Gastroesophageal sphincter (tissue), 3 donors: ENCODE results near the gene SYNPR.

ENCODE experiments used
- EP300 ChIP-seq: sonication (generic); formaldehyde crosslinking; IDR thresholded peaks from one replicate; pipeline ENCODE4 v1.6.1; 2017; ENCODE audit warnings: antibody characterized with exemption, mild to moderate bottlenecking
- POLR2A ChIP-seq, 2 donors: fragments of 450-650 bp; IDR thresholded peaks; one replicate each; pipeline ENCODE4 v1.6.1; 2017; ENCODE audit warnings: antibody characterized with exemption in 2 of 2, mild to moderate bottlenecking in 2 of 2, moderate library complexity in 1 of 2
- POLR2AphosphoS5 ChIP-seq: sonication (generic); formaldehyde crosslinking; IDR thresholded peaks from one replicate; pipeline ENCODE4 v1.6.1; 2017; ENCODE audit warnings: antibody characterized with exemption
- TF ChIP-seq, protein P1 (sequence below), 4 experiments: fragments of 200-600 bp in 2 of 4; fragments of 450-650 bp in 2 of 4; sonication (generic) in 1 of 4; IDR thresholded peaks; one replicate each; pipeline ENCODE4 v1.5.1; 2017 to 2019; ENCODE audit warnings: antibody characterized with exemption in 4 of 4, mild to moderate bottlenecking in 2 of 4, moderate library complexity in 2 of 4

- TF ChIP-seq POLR2A (IDR thresholded peaks at IDR 0.05) (no peak), POLR2AphosphoS5 (no peak), EP300 (no peak)
- TF ChIP-seq, protein P1, sequence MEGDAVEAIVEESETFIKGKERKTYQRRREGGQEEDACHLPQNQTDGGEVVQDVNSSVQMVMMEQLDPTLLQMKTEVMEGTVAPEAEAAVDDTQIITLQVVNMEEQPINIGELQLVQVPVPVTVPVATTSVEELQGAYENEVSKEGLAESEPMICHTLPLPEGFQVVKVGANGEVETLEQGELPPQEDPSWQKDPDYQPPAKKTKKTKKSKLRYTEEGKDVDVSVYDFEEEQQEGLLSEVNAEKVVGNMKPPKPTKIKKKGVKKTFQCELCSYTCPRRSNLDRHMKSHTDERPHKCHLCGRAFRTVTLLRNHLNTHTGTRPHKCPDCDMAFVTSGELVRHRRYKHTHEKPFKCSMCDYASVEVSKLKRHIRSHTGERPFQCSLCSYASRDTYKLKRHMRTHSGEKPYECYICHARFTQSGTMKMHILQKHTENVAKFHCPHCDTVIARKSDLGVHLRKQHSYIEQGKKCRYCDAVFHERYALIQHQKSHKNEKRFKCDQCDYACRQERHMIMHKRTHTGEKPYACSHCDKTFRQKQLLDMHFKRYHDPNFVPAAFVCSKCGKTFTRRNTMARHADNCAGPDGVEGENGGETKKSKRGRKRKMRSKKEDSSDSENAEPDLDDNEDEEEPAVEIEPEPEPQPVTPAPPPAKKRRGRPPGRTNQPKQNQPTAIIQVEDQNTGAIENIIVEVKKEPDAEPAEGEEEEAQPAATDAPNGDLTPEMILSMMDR (IDR thresholded peaks at IDR 0.05) = no peak
These were observed 383.9 kb downstream of the SYNPR start for GRCh38 chr3:63662011-63662410.
